ENCODE results near the gene ATAD3B. TPM values are rescaled to one million over a fixed set of nuclear protein-coding genes. Genes with fewer than 3 reads are reported as not detected.
"Not testable (repeated sequence)": the region's sequence is repeated elsewhere in the genome, so short reads cannot be mapped to it uniquely, and the experiment has no call there.

The ATAD3B gene
- total RNA-seq, 1 donor from 2014 or later, result 16.0 TPM

DNA sequence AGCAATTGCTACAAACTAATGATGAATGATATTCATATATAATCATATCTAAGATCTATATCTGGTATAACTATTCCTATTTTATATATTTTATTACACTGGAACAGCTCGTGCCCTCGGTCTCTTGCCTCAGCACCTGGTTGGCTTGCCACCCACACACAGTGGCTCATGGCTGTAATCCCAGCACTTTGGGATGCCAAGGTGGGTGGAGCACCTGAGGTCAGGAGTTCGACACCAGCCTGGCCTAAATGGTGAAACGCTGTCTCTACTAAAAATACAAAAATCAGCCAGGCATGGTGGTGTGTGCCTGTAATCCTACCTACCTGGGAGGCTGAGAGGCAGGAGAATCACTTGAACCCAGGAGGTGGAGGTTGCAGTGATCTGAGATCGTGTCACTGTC lies 34.2 kb downstream of the ATAD3B start:
- ATAC-seq (peak; percentile 46), DNase-seq (ENCODE audit: low spot score) (peak; percentile 72)

DNA sequence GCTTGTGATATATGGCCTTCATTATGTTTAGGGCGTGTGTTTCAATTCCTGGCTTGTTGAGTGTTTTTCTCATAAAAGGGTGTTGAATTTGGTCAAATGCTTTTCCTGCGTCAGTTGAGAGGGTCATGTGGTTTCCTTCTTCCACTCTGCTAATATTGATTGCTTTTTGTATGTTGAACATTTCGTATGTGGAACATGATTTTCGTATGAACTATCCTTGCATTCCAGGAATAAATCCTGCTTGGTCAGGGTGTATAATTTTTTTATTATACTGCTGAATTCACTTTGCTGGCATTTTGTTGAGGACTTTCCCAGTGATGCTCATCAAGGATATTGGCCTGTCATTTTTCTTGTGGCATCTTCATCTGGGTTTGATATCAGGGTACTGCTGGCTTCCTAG lies 35.7 kb downstream of the ATAD3B start:
- ATAC-seq (no peak), DNase-seq (ENCODE audit: low spot score) (no peak)

DNA sequence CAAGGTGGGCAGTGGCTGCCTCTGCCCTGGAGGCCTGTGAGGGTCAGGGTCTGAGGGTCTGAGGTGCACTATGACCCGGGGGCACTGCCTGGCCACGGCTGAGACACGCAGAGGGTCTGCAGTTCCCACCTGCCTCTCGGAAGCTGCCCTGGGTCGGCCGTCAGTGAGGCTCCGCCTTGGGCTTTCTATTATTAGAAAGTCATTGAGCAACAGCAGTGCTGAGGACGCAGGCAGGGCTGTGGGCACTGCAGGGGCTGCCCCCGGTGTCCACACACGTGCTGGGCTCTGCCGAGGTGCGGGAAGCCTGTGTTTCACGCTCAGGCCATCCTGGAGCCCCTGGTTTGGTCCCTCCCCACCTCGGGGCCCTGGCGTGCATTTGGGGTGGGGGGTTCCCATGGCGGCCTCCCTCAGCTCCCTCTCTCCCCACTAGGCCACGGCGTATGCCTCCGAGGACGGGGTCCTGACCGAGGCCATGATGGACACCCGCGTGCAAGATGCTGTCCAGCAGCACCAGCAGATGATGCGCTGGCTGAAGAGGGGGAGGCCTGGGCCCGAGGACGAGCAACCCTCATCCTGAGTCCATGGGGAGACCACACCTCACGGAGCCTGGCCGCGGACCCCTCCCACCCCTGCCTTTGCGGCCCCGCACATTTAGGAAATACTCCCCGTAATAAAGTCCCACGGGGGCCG lies 37.4 kb downstream of the ATAD3B start:
- ATAC-seq, result peak; percentile 12
- DNase-seq (ENCODE audit: low spot score), result not testable (repeated sequence)

DNA sequence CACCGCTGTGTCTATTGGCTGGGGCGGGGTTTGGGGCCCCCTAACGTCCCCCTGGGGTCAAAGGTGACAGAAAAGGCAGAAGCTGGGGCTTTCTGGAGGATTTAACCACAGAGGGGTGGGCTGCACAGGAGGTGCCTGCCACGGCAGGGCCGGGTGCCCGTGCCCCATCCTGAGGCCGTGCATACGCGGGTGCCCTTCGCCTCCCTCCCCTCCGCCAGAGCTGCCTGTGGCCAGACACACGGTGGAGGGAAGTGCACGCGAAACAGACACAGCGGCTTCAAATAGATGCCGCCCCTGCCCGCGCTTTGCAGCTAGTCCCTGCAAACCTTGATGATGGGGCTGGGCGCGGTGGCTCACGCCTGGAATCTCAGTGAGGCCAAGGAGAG lies 37.9 kb downstream of the ATAD3B start:
- not testable (repeated sequence) for ATAC-seq; DNase-seq (ENCODE audit: low spot score)

DNA sequence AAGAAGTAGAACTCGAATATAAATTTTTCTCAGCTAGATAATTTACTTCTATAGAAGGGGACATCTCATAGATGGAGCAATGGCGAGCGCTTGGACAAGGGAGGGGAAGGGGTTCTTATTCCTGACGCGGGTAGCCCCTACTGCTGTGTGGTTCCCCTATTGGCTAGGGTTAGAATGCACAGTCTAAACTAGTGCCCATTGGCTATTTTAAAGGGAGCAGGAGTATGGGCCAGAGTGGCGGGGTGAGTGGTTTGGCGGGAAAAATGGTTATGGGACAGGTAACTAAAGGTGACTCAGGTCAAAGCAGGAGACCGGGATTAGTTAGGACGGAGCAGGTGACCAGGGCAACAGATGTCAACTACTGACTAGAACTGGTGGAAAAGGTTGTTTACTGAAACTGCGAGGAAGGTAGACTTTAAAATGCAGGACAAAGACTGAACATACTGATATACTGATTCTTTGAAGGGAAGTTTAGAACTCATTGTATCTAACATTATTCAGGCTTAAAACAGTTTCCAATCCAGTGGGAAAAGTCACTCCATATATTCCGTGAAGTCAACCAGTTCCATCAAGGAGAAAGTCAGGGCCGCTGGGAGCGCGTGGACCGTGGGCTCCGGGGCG lies 39.5 kb downstream of the ATAD3B start:
- ATAC-seq, result peak; percentile 13
- no peak for DNase-seq (ENCODE audit: low spot score)

DNA sequence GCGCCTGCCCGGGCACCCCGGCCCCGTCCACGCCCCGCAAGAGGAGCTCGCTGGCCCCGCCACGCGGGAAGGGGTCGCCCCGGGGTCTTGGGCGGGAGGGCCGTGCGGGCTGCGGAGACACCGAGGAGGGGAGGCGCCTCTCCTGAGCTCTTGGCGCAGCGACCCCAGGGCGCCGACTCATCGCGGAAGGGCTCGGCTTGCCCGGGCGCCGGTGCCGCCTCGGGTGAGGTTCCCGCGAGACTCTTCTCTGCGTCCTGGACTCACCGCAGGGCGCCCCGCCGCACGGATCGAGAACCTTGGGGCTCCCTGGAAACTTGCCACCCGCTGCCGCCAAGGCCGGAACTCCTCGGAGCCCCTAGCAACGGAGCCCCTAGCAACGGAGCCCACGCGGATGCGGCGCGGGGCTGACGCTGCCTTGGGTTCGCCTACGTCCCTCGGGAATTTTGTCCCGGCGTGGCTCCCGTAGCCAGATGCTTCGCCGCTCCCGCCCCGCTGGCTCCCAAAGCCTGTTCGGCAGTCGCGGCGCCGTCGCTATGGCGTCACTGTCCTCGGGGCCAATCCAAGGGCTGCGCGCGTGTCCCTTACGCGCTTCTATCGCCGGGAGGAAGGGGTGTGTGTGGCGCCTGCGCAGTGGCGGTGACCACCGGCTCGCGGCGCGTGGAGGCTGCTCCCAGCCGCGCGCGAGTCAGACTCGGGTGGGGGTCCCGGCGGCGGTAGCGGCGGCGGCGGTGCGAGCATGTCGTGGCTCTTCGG lies 40.1 kb downstream of the ATAD3B start, which contains the start of gene ATAD3A:
ATAD3A (plus strand) TSS at position 630 of the 753 bp plus-strand sequence; CDS start at position 737, 107 bp downstream.
- DNase-seq (ENCODE audit: low spot score) (peak; percentile 99), ATAC-seq (peak; percentile 90)

DNA sequence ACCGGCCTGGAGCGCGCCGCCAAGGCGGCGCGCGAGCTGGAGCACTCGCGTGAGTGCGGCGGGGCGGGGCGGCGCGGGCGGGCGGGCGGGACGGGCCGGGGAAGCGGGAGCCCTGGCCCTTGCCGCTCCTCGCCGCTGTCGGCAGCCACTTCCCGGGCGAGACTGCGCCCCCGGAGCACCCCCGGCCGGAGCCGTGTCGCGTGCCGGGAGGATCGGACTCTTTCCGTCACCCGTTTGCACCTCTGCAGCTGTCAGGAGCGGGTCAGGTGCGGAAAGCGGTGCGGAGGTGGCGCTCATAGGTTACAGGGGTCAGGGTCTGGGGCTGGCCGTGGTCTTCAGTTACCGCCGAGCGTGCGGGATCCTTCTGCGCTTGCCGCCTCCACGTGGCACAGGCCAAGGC lies 40.9 kb downstream of the ATAD3B start:
- peak; percentile 1 for ATAC-seq
- DNase-seq (ENCODE audit: low spot score), result not testable (repeated sequence)

DNA sequence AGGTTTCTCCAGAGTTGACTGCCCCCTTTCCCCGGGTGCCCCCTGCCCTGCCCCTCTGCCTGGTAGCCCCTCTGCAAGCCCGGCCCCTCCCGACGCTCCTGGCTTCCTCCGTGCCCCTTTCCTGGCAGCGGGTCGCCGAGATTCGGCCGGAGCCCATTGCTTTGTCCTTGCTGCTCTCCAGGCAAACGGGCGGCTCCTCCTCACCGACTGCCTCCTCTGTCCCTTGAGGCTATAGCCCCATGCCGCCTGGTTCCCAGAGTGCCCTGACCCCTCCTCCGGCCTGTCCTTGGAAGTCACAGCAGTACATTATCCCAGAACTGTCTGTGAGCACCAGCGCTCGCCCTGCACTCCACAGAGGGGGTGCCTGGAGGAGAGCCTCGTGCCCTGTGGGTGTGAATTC lies 42.1 kb downstream of the ATAD3B start:
- DNase-seq (ENCODE audit: low spot score); ATAC-seq: not testable (repeated sequence)

DNA sequence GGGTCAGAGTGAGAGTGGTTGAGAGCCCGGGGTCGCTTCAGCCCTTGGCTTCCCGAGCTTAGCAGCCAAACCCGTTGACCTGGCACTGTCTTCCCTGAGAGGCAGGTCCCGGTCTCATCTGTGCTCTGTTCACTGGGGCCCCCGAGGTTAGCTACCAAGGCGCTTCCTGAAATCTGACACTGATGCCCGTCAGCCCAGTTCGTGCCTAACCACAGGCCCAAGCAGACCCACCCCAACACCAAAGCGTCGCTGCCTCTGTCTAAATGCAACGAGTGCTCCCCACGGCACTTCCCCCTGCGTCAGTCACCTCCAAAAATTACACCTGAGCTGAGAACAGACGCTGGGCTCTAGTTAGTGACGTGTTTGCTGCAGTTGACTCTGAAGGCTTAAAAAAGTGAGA lies 42.8 kb downstream of the ATAD3B start:
- not testable (repeated sequence) for ATAC-seq

DNA sequence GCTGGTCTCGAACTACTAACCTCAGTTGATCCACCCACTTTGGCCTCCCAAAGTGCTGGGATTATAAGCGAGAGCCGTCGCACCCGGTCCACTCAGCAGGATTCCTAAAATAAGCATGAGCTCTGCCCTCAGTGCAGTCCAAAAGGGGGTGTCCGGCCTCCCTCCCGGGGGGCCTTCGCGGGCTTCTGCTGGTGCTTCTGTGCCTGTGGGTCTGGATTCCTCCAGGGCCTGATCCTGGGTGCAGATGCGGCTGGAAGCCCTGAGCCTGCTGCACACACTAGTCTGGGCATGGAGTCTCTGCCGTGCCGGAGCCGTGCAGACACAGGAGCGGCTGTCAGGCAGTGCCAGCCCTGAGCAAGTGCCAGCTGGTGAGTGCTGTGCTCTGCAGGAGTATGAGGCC lies 45.4 kb downstream of the ATAD3B start:
- DNase-seq (ENCODE audit: low spot score); ATAC-seq: not testable (repeated sequence)

More for the DNA sequence above, 42.8 kb downstream of the ATAD3B start:
- not testable (repeated sequence) for DNase-seq (ENCODE audit: low spot score)

DNA sequence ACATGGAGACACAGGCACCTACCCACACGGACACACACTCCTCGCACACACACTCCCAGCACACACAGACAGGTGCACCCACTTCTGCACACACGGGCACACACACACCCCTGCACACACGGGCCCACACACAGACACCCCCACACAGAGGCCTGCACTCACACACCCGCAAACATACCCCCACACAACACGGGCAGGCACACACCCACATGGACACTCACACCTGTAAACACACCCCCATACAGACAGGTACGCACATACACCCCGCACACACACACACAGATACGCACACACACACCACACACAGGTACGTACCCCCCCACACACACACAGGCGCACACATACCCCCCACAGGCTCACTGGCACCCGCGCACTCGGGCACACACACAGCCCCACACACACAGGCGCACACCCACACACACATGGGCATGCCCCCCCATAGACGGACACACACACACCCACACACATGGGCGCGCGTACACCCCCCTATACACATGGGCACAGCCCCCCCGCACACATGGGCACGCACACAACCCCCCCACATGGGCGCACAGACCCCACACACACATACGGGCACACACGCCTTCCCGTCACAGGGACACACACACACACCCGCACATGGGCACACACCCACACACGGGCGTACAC lies 46.5 kb downstream of the ATAD3B start:
- no peak for ATAC-seq
- DNase-seq (ENCODE audit: low spot score), result no peak

DNA sequence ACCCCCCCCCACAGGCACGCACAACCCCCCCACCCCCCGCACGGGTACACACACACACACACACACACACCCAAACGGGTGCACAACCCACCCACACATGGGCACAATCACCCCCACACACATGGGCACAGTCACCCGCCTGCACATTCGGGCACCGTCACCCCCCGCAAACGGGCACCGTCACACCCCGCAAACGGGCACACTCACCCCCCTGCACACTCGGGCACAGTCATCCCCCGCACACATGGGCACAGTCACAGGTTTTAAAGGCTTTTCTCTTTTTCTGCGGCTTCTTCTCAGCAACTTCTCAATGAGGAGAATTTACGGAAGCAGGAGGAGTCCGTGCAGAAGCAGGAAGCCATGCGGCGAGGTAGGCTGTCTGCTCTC lies 47.0 kb downstream of the ATAD3B start:
- not testable (repeated sequence) for ATAC-seq; DNase-seq (ENCODE audit: low spot score)

DNA sequence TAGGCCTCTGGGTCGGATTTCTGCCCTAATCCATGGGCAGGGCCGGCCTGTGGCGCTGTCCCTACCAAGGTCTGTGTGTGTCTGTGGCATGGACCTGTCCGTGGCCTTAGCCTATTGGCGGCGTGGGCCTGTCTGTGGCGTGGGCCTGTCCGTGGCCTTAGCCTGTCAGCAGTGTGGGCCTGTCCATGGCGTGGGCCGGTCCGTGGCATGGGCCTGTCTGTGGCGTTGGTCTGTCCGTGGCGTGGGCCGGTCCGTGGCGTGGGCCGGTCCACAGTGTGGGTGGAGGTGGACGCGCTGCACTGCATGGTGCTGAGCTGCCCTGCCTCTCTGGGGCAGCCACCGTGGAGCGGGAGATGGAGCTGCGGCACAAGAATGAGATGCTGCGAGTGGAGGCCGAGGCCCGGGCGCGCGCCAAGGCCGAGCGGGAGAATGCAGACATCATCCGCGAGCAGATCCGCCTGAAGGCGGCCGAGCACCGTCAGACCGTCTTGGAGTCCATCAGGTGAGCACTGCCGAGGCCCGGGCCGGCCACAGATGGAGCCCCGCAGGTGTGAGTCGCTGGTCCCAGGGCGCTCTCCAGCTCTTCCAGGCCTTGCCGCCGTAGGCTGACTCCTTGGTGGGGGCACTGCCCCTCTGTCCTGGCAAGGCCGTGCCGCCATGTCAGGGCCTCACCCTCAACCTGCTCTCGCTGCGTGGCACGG lies 48.4 kb downstream of the ATAD3B start:
- not testable (repeated sequence) for ATAC-seq; DNase-seq (ENCODE audit: low spot score)

DNA sequence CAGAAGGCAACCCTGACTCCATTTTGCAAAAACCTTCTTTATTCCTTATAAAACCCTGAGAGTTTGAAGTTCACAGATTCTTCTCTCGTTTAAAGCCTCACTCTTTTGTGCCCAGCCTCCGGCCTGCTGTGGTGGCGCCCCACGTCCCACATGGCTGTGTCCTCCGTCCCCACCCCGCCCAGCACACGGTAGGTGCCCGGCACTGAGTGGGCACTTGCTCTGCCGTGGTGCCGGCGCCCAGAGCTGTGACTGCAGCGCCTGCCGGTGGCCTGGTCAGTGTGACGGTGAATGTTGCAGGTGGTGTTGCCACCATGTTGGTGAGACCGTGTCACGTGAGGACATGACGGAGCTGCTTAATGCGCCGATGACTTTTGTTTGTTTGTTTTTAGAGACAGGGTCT lies 49.8 kb downstream of the ATAD3B start:
- no peak for DNase-seq (ENCODE audit: low spot score)
- no peak for ATAC-seq

DNA sequence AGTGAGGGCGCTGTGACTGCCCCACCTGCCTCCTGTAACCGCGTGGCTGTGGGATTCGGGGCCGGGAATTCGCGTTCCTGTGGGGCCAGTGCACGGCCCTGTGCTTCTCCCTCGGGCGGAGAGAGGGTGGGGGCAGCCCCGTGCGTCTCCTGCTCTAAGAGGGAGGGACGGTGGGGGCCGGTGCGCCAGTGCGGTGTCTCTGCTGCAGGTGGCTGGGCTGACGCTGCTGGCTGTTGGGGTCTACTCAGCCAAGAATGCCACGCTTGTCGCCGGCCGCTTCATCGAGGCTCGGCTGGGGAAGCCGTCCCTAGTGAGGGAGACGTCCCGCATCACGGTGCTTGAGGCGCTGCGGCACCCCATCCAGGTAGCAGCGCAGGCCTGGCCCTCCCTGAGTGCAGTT lies 51.0 kb downstream of the ATAD3B start:
- not testable (repeated sequence) for ATAC-seq; DNase-seq (ENCODE audit: low spot score)

DNA sequence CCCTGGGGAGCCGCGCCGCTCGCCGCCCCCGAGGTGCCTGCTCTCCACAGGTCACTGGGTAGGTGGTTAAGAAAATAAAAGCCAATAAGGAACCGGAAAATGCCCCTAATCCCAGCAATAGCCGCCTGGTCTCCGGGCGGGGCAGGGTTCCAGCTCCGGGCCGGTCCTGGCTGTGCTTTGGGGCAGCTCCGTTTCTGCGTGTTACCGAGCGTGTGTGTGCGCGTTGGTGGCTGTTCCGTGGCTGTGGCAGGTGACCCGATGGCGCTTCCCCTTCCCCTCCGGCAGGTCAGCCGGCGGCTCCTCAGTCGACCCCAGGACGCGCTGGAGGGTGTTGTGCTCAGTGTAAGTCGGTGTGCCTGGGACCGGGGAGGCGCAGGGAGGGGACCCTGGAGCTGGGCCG lies 51.7 kb downstream of the ATAD3B start:
- not testable (repeated sequence) for DNase-seq (ENCODE audit: low spot score)

DNA sequence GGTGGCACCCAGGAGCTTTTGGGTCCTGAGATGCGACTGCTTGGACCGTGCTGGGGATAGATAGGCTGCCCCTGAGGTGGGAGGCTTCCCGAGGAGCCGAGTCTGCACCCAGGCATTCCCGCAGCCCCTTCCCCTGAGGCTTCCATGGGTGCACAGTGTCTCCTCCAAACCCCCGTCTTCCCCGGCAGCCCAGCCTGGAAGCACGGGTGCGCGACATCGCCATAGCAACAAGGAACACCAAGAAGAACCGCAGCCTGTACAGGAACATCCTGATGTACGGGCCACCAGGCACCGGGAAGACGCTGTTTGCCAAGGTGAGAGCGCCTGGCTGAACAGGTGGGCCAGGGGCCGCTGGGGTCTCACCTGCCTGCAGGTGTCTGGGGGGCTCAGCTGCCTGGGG lies 52.1 kb downstream of the ATAD3B start:
- not testable (repeated sequence) for DNase-seq (ENCODE audit: low spot score); ATAC-seq

More for the DNA sequence above, 51.7 kb downstream of the ATAD3B start:
- not testable (repeated sequence) for ATAC-seq

DNA sequence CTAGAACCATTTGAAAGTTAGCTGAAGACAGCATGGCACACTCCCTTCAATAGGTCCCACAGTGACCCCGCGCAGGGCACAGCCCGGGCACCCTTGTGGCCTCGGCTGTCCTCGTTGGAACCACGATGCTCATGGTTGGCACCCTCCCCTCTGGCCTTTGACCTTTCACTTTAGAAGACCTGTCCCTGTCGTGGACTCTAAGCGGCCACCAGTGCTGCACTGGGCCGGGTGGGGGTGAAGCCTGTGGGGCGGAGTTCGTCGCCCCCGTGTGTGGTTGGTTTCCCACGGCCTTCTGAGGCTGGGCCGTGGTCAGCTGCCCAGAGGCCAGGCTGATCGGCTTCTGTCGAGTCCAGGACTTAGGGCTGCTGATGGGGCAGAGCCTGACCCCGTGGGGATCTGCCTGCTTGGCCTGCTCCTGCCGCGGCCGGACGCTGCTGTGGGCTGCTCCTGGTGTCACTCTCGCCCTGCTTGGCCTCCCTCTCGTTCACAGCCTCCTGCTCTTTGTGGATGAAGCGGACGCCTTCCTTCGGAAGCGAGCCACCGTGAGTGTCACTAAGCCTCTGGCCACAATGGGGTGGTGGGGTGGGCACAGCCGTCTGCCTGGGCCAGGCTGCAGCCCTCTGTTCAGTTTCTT lies 53.3 kb downstream of the ATAD3B start:
- DNase-seq (ENCODE audit: low spot score) (peak; percentile 75), ATAC-seq (peak; percentile 87)

DNA sequence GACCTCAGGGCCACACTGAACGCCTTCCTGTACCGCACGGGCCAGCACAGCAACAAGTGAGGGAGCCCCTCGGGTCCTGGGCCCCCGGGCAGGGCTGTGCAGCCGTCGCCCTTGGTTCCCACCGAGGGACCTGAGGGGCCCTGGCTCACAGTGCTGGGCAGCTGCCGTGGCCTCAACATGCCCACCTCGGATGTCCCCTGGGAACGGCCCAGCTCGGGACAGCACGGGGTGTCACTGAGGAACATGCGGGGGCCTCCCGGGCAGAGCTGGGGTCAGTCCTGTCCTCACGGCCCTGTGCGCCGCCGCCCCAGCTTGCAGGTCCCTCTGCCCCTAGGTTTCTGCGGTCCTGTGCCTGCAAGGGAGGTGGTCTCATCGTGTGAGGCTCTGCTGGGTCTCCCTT lies 54.9 kb downstream of the ATAD3B start:
- not testable (repeated sequence) for DNase-seq (ENCODE audit: low spot score); ATAC-seq

Data from left lobe of liver (tissue), 2 donors.